SJSA1 (cell line): ENCODE results near the gene TPP2. TPM values are rescaled to one million over a fixed set of nuclear protein-coding genes. Genes with fewer than 3 reads are reported as not detected.
A peak's percentile ranks its signal among the peaks of the same experiment; 100 is the strongest.

Source experiments
- DNase-seq, 2 experiments: peaks; one replicate each; pipeline ENCODE4 v3.0.0-alpha.2; 2015 to 2020; ENCODE audit warnings: low spot score in 2 of 2, low read depth in 1 of 2
- H3K27ac ChIP-seq: fragments of 250-450 bp; sonication (Bioruptor Pico); 2 replicates; pipeline ENCODE4 v1.5.1; 2020; ENCODE audit warnings: mild to moderate bottlenecking, moderate library complexity
- H3K27me3 ChIP-seq: fragments of 250-450 bp; sonication (Bioruptor Pico); replicated peaks from 2 replicates; pipeline ENCODE4 v1.5.1; 2020; ENCODE audit warnings: mild to moderate bottlenecking, moderate library complexity
- H3K36me3 ChIP-seq: fragments of 250-450 bp; sonication (Bioruptor Pico); 2 replicates; pipeline ENCODE4 v1.5.1; 2020; ENCODE audit warnings: mild to moderate bottlenecking
- H3K4me1 ChIP-seq: fragments of 250-450 bp; sonication (Bioruptor Pico); replicated peaks from 2 replicates; pipeline ENCODE4 v1.6.1; 2021; ENCODE audit warnings: mild to moderate bottlenecking
- H3K4me3 ChIP-seq: fragments of 250-450 bp; sonication (Bioruptor Pico); 2 replicates; pipeline ENCODE4 v1.5.1; 2020; ENCODE audit warnings: mild to moderate bottlenecking
- H3K9me3 ChIP-seq: fragments of 250-450 bp; sonication (Bioruptor Pico); replicated peaks from 2 replicates; pipeline ENCODE4 v1.5.1; 2020; ENCODE audit warnings: mild to moderate bottlenecking
- total RNA-seq: library from RNA; depleted of rRNA; stranded (reverse); fragments of >200 nt; shearing (Covaris generic); gene quantifications from 2 replicates; pipeline ENCODE4 v1.2.3, GENCODE V29; 2014

The TPP2 gene
- total RNA-seq, 1 experiment from 2014 or later = 52.9 TPM

- Histone ChIP-seq H3K27ac (no peak overlapping the region), H3K4me3 (no peak overlapping the region), H3K4me1 (no peaks in the 10 kb centered on the region), H3K9me3 (no peaks in the 10 kb centered on the region), H3K27me3 (peaks cover 11% of the 10 kb centered on the region; the same call in 1 of the 2 replicates), H3K36me3 (no peaks in the 10 kb centered on the region)
- DNase-seq = no peak
Observed at GRCh38 chr13:102580552-102581169, 16.1 kb upstream of the TPP2 start.

- Histone ChIP-seq H3K9me3 (no peaks in the 10 kb centered on the region), H3K27me3 (peaks cover 8% of the 10 kb centered on the region; the same call in 1 of the 2 replicates), H3K36me3 (no peaks in the 10 kb centered on the region), H3K4me3 (no peak overlapping the region), H3K4me1 (no peaks in the 10 kb centered on the region), H3K27ac (no peak overlapping the region)
- no peak for DNase-seq
Observed at GRCh38 chr13:102582256-102582655, 14.5 kb upstream of the TPP2 start.

GRCh38 chr13:102584434-102584833, 12.4 kb upstream of the TPP2 start:
- no peak overlapping the region for H3K27ac ChIP-seq
- no peak for DNase-seq
- no peaks in the 10 kb centered on the region for H3K9me3 ChIP-seq
- H3K4me3 ChIP-seq = no peak overlapping the region
- no peaks in the 10 kb centered on the region for H3K36me3 ChIP-seq
- H3K27me3 ChIP-seq = peaks cover 8% of the 10 kb centered on the region; the same call in 1 of the 2 replicates
- no peaks in the 10 kb centered on the region for H3K4me1 ChIP-seq

GRCh38 chr13:102586615-102587014, 10.2 kb upstream of the TPP2 start:
- no peak overlapping the region for H3K27ac ChIP-seq
- H3K27me3 ChIP-seq = peaks cover 3% of the 10 kb centered on the region; the same call in 1 of the 2 replicates
- no peaks in the 10 kb centered on the region for H3K9me3 ChIP-seq
- no peaks in the 10 kb centered on the region for H3K36me3 ChIP-seq
- no peak for DNase-seq
- no peak overlapping the region for H3K4me3 ChIP-seq
- no peaks in the 10 kb centered on the region for H3K4me1 ChIP-seq

GRCh38 chr13:102587916-102588315, 8.9 kb upstream of the TPP2 start:
- Histone ChIP-seq H3K9me3 (no peaks in the 10 kb centered on the region), H3K4me3 (no peak overlapping the region), H3K4me1 (peaks cover 6% of the 10 kb centered on the region), H3K36me3 (no peaks in the 10 kb centered on the region), H3K27me3 (peaks cover 3% of the 10 kb centered on the region; the same call in 1 of the 2 replicates), H3K27ac (no peak overlapping the region)
- DNase-seq = no peak

- DNase-seq = no peak
- no peaks in the 10 kb centered on the region for H3K9me3 ChIP-seq
- H3K27me3 ChIP-seq = peaks cover 3% of the 10 kb centered on the region; the same call in 1 of the 2 replicates
- H3K27ac ChIP-seq = no peak overlapping the region
- H3K4me1 ChIP-seq = peaks cover 6% of the 10 kb centered on the region
- H3K4me3 ChIP-seq = no peak overlapping the region
- no peaks in the 10 kb centered on the region for H3K36me3 ChIP-seq
Observed at GRCh38 chr13:102589301-102589822, 7.4 kb upstream of the TPP2 start.

- H3K4me3 ChIP-seq = peak overlapping the region; percentile 43
- H3K9me3 ChIP-seq = no peaks in the 10 kb centered on the region
- peak; percentile 46 to 56 for DNase-seq
- no peak overlapping the region for H3K27ac ChIP-seq
- H3K27me3 ChIP-seq = no peaks in the 10 kb centered on the region
- H3K4me1 ChIP-seq = peaks cover 13% of the 10 kb centered on the region
- H3K36me3 ChIP-seq = no peaks in the 10 kb centered on the region
Observed at GRCh38 chr13:102591988-102592781, 4.6 kb upstream of the TPP2 start.

GRCh38 chr13:102593466-102593865, 3.3 kb upstream of the TPP2 start:
- DNase-seq = no peak
- Histone ChIP-seq H3K4me1 (peaks cover 17% of the 10 kb centered on the region), H3K27ac (no peak overlapping the region), H3K27me3 (no peaks in the 10 kb centered on the region), H3K9me3 (no peaks in the 10 kb centered on the region), H3K36me3 (no peaks in the 10 kb centered on the region), H3K4me3 (no peak overlapping the region)

GRCh38 chr13:102597029-102597961, 509 bp downstream of the TPP2 start:
- Histone ChIP-seq H3K9me3 (no peaks in the 10 kb centered on the region), H3K4me3 (peak overlapping the region; percentile 70), H3K27me3 (no peaks in the 10 kb centered on the region), H3K36me3 (no peaks in the 10 kb centered on the region), H3K27ac (peak overlapping the region; percentile 57), H3K4me1 (peaks cover 16% of the 10 kb centered on the region)
- DNase-seq = peak; percentile 50 to 59

GRCh38 chr13:102598061-102598460, 1.3 kb downstream of the TPP2 start:
- peak in 1 of 2 experiments; percentile 12 for DNase-seq
- Histone ChIP-seq H3K4me1 (peaks cover 13% of the 10 kb centered on the region), H3K27me3 (no peaks in the 10 kb centered on the region), H3K4me3 (peak overlapping the region; percentile 70), H3K27ac (peak overlapping the region; percentile 57; the same call in 1 of the 2 replicates), H3K9me3 (no peaks in the 10 kb centered on the region), H3K36me3 (0 out of 2 replicates have a peak, but pooled peaks cover 3% of the 10 kb centered on the region)

GRCh38 chr13:102599426-102600012, 2.7 kb downstream of the TPP2 start:
- H3K4me1 ChIP-seq = peaks cover 13% of the 10 kb centered on the region
- H3K4me3 ChIP-seq = no peak overlapping the region
- DNase-seq = no peak
- H3K9me3 ChIP-seq = no peaks in the 10 kb centered on the region
- peaks cover 14% of the 10 kb centered on the region for H3K36me3 ChIP-seq
- H3K27ac ChIP-seq = no peak overlapping the region
- no peaks in the 10 kb centered on the region for H3K27me3 ChIP-seq

GRCh38 chr13:102606537-102607309, 9.9 kb downstream of the TPP2 start:
- Histone ChIP-seq H3K4me1 (no peaks in the 10 kb centered on the region), H3K27ac (no peak overlapping the region), H3K27me3 (no peaks in the 10 kb centered on the region), H3K36me3 (peaks cover 73% of the 10 kb centered on the region), H3K9me3 (no peaks in the 10 kb centered on the region), H3K4me3 (no peak overlapping the region)
- no peak for DNase-seq
